Body of pancreas (tissue), 4 donors: ENCODE data around the gene GABRA5. TPM values are rescaled to one million over a fixed set of nuclear protein-coding genes. Genes with fewer than 3 reads are reported as not detected.

Source experiments
- ATAC-seq: fragments of 150-250 bp; one replicate; pipeline ENCODE4 v1.9.1; 2016
- DNase-seq, 4 donors: peaks; one replicate each; pipeline ENCODE4 v3.0.0-alpha.2; 2019
- H3K27ac ChIP-seq, 4 donors: fragments of 200-600 bp; sonication (generic); 1 replicate in 3 of 4; 2 replicates in 1 of 4; pipeline versions ENCODE4 v1.5.1 to v1.6.1; 2016 to 2019; ENCODE audit warnings: mild to moderate bottlenecking in 1 of 4, mixed read lengths in 1 of 4, moderate library complexity in 1 of 4
- H3K27me3 ChIP-seq, 2 donors: fragments of 200-600 bp; sonication (generic); one replicate each; pipeline ENCODE4 v1.6.0; 2016; ENCODE audit warnings: mild to moderate bottlenecking in 1 of 2
- H3K36me3 ChIP-seq, 2 donors: fragments of 200-600 bp; sonication (generic); replicated peaks in 1 of 2; 2 replicates each; pipeline ENCODE4 v1.5.1; 2016; ENCODE audit warnings: low read depth in 2 of 2; ENCODE audit not compliant: insufficient read depth in 1 of 2
- H3K4me1 ChIP-seq: fragments of 200-600 bp; sonication (generic); one replicate; pipeline ENCODE4 v1.6.0; 2016
- H3K4me3 ChIP-seq, 2 donors: fragments of 200-600 bp; sonication (generic); 1 replicate in 1 of 2; 2 replicates in 1 of 2; pipeline ENCODE4 v1.5.1; 2016 to 2019
- H3K9me3 ChIP-seq, 3 donors: fragments of 200-600 bp; sonication (generic); 1 replicate in 2 of 3; 2 replicates in 1 of 3; pipeline ENCODE4 v1.5.1; 2016
- CTCF ChIP-seq, 7 experiments: fragments of 450-650 bp in 4 of 7; fragments of 200-600 bp in 3 of 7; sonication (generic) in 3 of 7; IDR thresholded peaks; one replicate each; pipeline ENCODE4 v1.5.1; 2016 to 2019; ENCODE audit warnings: antibody characterized with exemption in 7 of 7
- POLR2A ChIP-seq, 3 donors: fragments of 450-650 bp; IDR thresholded peaks; one replicate each; pipeline ENCODE4 v1.6.1; 2016; ENCODE audit warnings: antibody characterized with exemption in 3 of 3, mild to moderate bottlenecking in 2 of 3
- WGBS, 2 donors: methylation state at CpG; one replicate each; pipeline ENCODE4 v1.1.5; 2017; 5-methylcytosine and 5-hydroxymethylcytosine counted together
- intact Hi-C: fragments of 100-400 bp; cut with DNase I; formaldehyde crosslinking; loops from one replicate; pipeline ENCODE4 v1.15.1; 2023
- total RNA-seq, 2 donors: library from RNA; depleted of rRNA; stranded (reverse); fragments of >200 nt; gene quantifications; one replicate each; pipeline ENCODE4 v1.1.0, GENCODE V29; 2016

The GABRA5 gene
- total RNA-seq, 2 donors from 2014 or later = 0.66 TPM; not detected in 1

GRCh38 chr15:26852980-26853379 lies 13.9 kb upstream of the GABRA5 start:
- Histone ChIP-seq H3K9me3 (no peaks in the 10 kb centered on the region), H3K27me3 (no peaks in the 10 kb centered on the region), H3K27ac (no peak overlapping the region), H3K4me1 (no peaks in the 10 kb centered on the region), H3K36me3 (no peaks in the 10 kb centered on the region), H3K4me3 (no peak overlapping the region)
- no peak for DNase-seq
- ATAC-seq = no peak
- TF ChIP-seq POLR2A (IDR thresholded peaks at IDR 0.05) (no peak), CTCF (IDR thresholded peaks at IDR 0.05) (no peak)
- WGBS, 2 donors = 76 to 80% methylated on average over 2 of the region's 2 CpGs
- intact Hi-C loops = no loop called here

DNA sequence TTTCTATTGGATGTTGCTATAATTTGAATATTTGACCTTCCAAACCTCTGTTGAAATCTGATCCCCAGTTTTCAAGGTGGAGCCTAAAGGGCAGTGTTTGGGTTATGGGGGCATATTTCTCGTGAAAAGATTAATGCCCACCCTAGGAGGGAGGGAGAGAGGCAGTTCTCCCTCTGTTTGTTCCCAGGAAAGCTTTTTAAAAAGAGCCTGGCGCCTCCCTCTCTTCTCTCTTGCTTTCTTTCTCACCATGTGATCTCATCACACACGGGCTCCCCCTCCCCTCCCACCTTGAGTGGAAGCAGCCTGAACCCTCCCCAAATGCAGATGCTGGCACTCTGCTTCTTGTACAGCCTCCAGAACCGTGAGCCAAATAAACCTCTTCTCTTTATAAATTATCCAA lies 12.4 kb upstream of the GABRA5 start:
- H3K27me3 ChIP-seq = no peaks in the 10 kb centered on the region
- TF ChIP-seq CTCF (IDR thresholded peaks at IDR 0.05) (no peak), POLR2A (IDR thresholded peaks at IDR 0.05) (no peak)
- H3K9me3 ChIP-seq = no peaks in the 10 kb centered on the region
- intact Hi-C loops = no loop called here
- no peak for DNase-seq
- no peak overlapping the region for H3K27ac ChIP-seq
- 43 to 47% methylated on average over 4 of the region's 4 CpGs for WGBS, 2 donors
- H3K36me3 ChIP-seq = no peaks in the 10 kb centered on the region
- H3K4me3 ChIP-seq = no peak overlapping the region
- no peaks in the 10 kb centered on the region for H3K4me1 ChIP-seq
- no peak for ATAC-seq

GRCh38 chr15:26864664-26865191 lies 2.1 kb upstream of the GABRA5 start:
- ATAC-seq = peak; percentile 67
- peak in 3 of 4 donors; percentile 36 to 45 (median 44) for DNase-seq
- Histone ChIP-seq H3K27ac (no peak overlapping the region), H3K36me3 (no peaks in the 10 kb centered on the region), H3K4me3 (no peak overlapping the region), H3K4me1 (peaks cover 14% of the 10 kb centered on the region), H3K9me3 (no peaks in the 10 kb centered on the region), H3K27me3 (peaks cover 0 to 11% of the 10 kb centered on the region in 2 donors)
- intact Hi-C loops = no loop called here
- 4% methylated on average over 8 of the region's 8 CpGs for WGBS, 2 donors
- TF ChIP-seq POLR2A (IDR thresholded peaks at IDR 0.05) = no peak
- peak; percentile 29 to 76 (median 62) for TF ChIP-seq CTCF (IDR thresholded peaks at IDR 0.05)

GRCh38 chr15:26867200-26868007 lies 542 bp downstream of the GABRA5 start:
- Histone ChIP-seq H3K36me3 (no peaks in the 10 kb centered on the region), H3K4me3 (no peak overlapping the region), H3K4me1 (peaks cover 14% of the 10 kb centered on the region), H3K9me3 (no peaks in the 10 kb centered on the region), H3K27ac (no peak overlapping the region), H3K27me3 (peaks cover 0 to 11% of the 10 kb centered on the region in 2 donors)
- TF ChIP-seq POLR2A (IDR thresholded peaks at IDR 0.05) (no peak), CTCF (IDR thresholded peaks at IDR 0.05) (no peak)
- WGBS, 2 donors = 1 to 4% methylated on average over 5 to 67 of the region's 104 CpGs
- ATAC-seq (no peak), DNase-seq (no peak)
- intact Hi-C loops = no loop called here
